ENCODE data around the gene HEATR3.

- TF ChIP-seq CTCF (IDR thresholded peaks at IDR 0.05) = no peak
- TF ChIP-seq POLR2A (IDR thresholded peaks at IDR 0.05) = no peak
Observed at GRCh38 chr16:50121721-50122445, 56.1 kb downstream of the HEATR3 start.

Data from prostate gland (tissue), 2 donors.